ENCODE data around the gene TMEM87B. TPM values are rescaled to one million over a fixed set of nuclear protein-coding genes. Genes with fewer than 3 reads are reported as not detected.

The TMEM87B gene
- total RNA-seq, 1 experiment from 2014 or later: 10.5 TPM

DNA sequence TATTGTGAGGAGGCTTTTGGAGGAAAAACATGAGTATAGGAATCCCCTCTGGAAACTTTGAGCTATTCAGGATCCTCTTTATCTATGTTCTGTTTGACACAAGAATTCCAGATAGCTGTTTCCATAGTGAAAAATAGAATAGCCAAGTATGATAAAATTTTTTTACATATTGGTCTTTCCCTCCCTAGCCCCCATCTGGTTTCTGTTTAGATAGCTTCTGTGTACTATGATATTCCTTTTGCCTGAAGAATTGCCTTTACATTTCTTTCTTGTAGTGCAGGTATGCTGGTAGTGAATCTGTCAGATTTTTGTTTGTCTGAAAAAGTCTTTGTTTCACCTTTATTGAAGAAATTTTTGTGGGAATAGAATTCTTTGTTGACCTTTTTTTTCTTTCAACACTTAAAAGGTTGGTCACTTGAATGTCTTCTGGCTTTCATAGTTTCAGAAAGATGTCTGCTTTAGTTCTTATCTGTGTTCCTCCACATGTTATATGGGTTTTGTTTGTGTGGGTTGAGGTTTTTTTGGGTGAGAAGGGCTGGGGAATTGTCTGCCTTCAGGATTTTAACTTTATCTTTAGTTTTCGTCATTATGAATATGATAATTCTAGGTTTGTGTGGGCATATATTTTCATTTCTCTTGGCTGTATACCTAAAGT, 53.2 kb downstream of the TMEM87B start:
- Histone ChIP-seq H3K4me2 (ENCODE audit: insufficient read depth, insufficient read length, low read length) (no peak overlapping the region), H3K18ac (ENCODE audit: insufficient read length, low read depth, low read length) (no peak overlapping the region), H2BK120ac (ENCODE audit: low read depth, low read length, poor library complexity, severe bottlenecking) (no peak overlapping the region), H2AFZ (ENCODE audit: low read length) (no peak overlapping the region), H2BK12ac (ENCODE audit: insufficient read length, low read depth, low read length) (no peak overlapping the region), H3K79me1 (ENCODE audit: insufficient read depth, low read depth, low read length, poor library complexity, severe bottlenecking) (no peaks in the 10 kb centered on the region), H2BK5ac (ENCODE audit: insufficient read length, low read length) (no peak overlapping the region), H3K14ac (ENCODE audit: insufficient read depth, low read length) (no peak overlapping the region), H4K8ac (replicated peaks; ENCODE audit: insufficient read length, low read depth, low read length) (no peak overlapping the region), H4K20me1 (ENCODE audit: control insufficient read depth, insufficient read depth, insufficient read length) (no peaks in the 10 kb centered on the region), H3K27ac (ENCODE audit: insufficient read length, low read depth, low read length) (no peak overlapping the region), H3K4ac (ENCODE audit: low read depth, low read length) (no peak overlapping the region), H3K23me2 (ENCODE audit: insufficient read length, low read depth, low read length, poor library complexity, severe bottlenecking) (no peaks in the 10 kb centered on the region), H2BK20ac (ENCODE audit: low read depth, low read length, poor library complexity, severe bottlenecking) (no peak overlapping the region), H4K91ac (ENCODE audit: insufficient read length, low read depth, low read length) (no peak overlapping the region), H3K79me2 (ENCODE audit: insufficient read depth, low read length) (no peaks in the 10 kb centered on the region), H3K23ac (ENCODE audit: insufficient read length, low read depth, low read length) (no peak overlapping the region), H2BK15ac (ENCODE audit: low read depth, low read length) (no peak overlapping the region), H3K27me3 (ENCODE audit: insufficient read depth, low read length) (no peaks in the 10 kb centered on the region), H3K9ac (ENCODE audit: extremely low read depth, insufficient read length, low read length) (no peak overlapping the region), H3K4me1 (ENCODE audit: insufficient read depth, low read length) (no peaks in the 10 kb centered on the region), H3T11ph (ENCODE audit: low read length) (no peak overlapping the region), H4K5ac (ENCODE audit: insufficient read length, low read depth, low read length) (no peak overlapping the region), H2AK5ac (ENCODE audit: insufficient read length, low read length) (no peak overlapping the region), H3K56ac (ENCODE audit: insufficient read length, low read depth, low read length) (no peak overlapping the region), H3K9me3 (ENCODE audit: control insufficient read depth, low read depth, low read length) (no peaks in the 10 kb centered on the region)
- TF ChIP-seq, protein P1, sequence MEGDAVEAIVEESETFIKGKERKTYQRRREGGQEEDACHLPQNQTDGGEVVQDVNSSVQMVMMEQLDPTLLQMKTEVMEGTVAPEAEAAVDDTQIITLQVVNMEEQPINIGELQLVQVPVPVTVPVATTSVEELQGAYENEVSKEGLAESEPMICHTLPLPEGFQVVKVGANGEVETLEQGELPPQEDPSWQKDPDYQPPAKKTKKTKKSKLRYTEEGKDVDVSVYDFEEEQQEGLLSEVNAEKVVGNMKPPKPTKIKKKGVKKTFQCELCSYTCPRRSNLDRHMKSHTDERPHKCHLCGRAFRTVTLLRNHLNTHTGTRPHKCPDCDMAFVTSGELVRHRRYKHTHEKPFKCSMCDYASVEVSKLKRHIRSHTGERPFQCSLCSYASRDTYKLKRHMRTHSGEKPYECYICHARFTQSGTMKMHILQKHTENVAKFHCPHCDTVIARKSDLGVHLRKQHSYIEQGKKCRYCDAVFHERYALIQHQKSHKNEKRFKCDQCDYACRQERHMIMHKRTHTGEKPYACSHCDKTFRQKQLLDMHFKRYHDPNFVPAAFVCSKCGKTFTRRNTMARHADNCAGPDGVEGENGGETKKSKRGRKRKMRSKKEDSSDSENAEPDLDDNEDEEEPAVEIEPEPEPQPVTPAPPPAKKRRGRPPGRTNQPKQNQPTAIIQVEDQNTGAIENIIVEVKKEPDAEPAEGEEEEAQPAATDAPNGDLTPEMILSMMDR (conservative IDR thresholded peaks at IDR 0.05): no peak
- Mint-ChIP-seq H3K4me3 (no peak overlapping the region), H3K9me3 (peaks cover 14 to 18% of the 10 kb centered on the region in 2 experiments), H3K4me1 (no peaks in the 10 kb centered on the region), H3K27me3 (ENCODE audit: low read depth) (no peaks in the 10 kb centered on the region), H3K36me3 (ENCODE audit: insufficient read depth in 1 of 3, low read depth in 3 of 3) (peaks cover 22 to 53% (median 43%) of the 10 kb centered on the region in 3 experiments), H3K27ac (no peak overlapping the region)
- no peak for DNase-seq
- no CpG with 5 or more reads among the region's 1 CpG for WGBS (ENCODE audit: extremely low coverage, insufficient read length, low lambda C conversion rate)
